Femur (tissue), 1 donor: ENCODE data around the gene CBX5.
"Not testable (repeated sequence)": the region's sequence is repeated elsewhere in the genome, so short reads cannot be mapped to it uniquely, and the experiment has no call there.

ENCODE experiments used
- DNase-seq: peaks from one replicate; pipeline ENCODE4 v3.0.0-alpha.2; 2017

The CBX5 gene

DNA sequence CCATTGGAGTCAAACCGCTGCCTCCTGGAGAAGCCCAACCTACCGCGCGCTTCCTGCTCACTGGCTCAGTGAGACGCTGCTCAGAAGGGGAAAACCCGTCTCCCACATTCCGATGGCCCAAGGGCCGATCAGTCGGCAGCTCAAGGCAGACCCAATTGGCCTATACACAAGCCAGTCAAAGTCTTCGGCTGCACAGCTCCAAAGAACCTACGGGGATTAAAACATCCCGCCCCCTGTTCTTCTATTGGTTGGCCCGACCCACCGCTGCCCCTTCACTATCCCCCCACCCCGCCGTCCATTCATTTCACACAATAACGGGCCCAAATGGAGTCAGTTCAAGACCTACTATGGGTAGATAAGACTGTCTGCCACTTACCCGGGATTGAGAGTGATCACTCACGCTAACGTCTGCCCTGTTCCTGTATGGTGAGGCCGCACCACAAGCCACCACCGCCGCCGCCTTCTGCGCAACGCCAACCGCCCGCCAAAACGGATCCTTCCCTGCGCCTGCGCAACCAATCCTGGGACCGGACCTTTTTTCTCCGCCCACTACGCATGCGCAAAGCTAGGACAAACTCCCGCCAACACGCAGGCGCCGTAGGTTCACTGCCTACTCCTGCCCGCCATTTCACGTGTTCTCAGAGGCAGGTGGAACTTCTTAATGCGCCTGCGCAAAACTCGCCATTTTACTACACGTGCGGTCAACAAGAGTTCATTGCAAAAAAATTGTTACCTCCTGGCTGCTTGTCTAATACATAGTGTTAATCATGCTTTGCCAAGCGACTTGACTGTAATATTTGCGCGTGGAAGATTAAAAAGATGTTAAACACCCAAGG, at the start of gene CBX5:
CBX5 (minus strand) TSS at position 491 of the 836 bp plus-strand sequence. CDS start 22,472 bp downstream, outside the sequence.
- peak; percentile 100 for DNase-seq

DNA sequence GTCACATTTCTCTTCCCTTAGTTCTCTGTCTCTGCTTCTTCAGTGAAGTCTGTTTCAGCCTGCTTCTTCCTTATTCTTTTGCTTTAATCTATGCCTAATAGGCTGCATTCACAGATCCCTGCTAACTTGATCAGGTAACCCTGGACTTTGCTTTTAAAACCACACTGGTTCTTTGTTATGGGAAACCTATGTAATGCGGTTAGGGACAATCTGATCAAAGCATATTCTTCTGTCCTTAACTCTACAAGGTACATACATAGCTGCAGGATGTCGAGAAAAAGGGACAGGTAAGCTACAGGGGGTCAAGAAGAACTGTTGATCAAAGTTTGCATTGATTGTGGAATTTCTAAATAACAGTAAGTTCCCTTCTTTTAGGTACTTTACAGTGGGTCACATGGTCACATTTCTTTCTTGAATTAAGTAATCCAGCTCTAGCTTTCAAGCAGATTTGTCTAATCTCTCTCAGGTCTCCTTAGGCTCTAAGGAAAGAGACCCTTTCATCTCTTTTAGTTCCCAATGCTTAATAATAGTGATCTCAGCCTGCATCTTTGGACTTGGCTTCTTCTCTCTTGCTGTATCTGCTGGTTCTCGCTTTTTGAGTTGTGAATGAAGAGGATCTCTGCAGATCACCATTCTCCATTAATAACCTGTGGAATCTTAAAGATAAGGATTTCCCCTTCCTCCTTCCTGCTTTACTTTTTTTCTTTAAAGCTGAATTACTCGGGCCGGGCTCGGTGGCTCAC, 48.8 kb upstream of the CBX5 start:
- no peak for DNase-seq

DNA sequence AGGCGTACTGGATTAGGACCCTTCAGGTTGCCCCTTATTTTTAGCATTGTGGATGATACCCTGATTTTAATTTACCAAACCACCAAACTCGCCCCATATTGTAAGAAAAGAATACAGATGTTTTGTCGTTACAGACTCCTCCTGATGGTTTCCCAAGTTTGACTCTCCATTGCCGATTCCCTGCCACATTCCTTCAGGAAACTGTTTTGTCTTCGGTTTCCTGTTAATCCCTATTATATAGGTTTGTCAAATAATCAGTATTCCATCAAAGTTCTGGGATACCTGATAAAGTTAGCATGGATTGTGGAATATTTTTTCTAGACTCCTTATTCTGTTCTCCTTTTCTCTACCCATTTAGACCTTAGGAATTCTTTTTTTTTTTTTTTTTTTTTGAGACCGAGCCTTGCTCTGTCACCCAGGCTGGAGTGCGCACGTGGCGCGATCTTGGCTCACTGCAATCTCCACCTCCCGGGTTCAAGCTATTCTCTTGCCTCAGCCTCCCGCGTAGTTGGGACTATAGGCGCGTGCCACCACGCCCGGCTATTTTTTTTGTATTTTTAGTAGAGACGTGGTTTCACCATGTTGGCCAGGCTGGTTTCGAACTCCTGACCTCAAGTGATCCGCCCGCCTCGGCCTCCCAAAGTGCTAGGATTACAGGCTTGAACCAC, 45.7 kb upstream of the CBX5 start:
- DNase-seq: not testable (repeated sequence)

DNA sequence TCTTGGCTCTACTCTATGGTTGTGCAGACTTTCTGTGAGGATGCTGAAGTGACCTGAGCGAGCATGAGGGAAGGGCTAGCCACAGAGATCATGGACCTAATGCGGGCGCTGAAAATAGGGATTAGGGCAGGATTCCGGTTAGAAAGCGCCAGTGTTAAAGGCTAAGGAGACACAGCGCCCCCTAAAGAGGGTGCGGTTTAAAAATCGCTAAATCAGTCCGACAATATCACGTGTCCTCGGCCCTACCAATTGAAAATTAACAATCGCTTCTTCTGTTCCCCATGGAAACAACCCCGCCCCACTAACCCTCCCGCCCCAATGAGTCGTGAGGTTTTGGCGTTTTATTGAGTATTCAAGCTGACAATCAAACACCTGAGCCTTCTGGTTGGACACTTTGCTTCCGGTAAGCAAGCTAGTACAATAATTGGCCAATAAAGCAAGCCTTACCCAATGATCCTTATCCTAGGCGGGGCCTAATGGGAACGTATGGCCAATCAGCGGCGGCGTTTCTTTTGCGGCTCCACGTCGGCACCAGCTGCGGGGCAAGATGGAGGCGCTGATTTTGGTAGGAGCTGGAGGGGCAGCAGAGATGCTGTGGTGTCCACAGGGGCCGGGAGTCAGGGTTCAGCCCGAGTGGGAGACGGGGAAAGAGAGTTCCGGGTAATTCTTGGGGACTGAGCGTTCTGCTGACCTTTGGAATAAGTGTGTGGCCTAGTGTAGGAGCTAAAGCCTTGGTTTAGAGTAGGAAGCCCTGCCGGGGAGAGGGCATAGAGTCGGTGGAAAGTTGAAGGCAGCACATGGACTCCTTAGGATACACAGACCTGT, 44.9 kb upstream of the CBX5 start, which contains the start of gene COPZ1:
COPZ1 (plus strand) TSS at position 515 of the 825 bp plus-strand sequence; CDS start at position 548, 33 bp downstream.
- DNase-seq: peak; percentile 99

DNA sequence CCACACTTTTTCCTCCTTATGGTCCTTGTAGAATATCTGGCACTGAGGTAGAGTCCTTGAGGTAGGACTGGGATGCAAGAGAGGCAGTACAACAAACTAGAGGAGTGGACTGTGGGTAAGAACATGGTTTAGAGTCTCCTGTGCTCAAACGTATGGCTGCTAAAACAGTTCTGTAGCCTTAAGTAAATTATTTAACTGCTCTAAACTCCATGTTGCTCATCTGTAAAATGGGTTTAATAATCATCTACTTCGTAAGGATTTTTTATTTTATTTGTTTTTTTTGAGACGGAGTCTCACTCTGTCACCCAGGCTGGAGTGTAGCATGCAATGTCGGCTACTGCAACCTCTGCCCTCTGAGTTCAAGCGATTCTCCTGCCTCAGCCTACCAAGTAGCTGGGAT, 41.4 kb upstream of the CBX5 start:
- no peak for DNase-seq

DNA sequence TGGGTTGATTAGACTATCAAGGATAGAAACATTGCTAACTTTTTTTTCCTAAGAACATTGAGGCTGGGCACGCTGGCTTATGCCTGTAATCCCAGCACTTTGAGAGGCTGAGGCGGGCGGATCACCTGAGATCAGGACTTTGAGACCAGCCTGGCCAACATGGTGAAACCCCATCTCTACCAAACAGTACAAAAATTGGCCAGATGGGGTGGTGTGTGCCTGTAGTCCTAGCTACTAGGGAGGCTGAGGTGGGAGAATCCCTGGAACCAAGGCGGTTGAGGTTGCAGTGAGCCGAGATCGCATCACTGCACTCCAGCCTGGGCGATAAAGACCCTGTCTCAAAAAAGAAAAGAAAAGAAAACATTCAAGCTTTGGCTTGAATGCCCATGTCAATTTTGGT, 32.4 kb upstream of the CBX5 start:
- not testable (repeated sequence) for DNase-seq

DNA sequence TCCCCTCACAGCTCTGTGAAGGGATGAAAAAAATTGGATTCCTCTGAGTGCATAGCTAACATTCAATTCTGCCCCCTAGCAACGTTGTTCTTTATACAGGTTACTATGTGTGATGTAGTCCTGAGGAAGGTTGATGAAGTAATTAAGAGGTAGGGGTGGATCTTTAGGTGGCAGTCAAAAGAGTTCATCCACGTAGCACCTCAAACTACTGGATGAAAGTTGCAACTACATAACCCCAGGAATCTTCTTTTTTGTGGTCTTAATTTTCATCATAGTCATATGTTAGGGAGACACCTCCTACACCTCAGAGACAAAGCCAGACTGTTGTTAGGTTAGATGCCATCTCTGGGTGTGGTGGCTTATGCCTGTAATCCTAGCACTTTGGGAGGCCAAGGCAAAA, 31.1 kb upstream of the CBX5 start:
- DNase-seq: no peak

DNA sequence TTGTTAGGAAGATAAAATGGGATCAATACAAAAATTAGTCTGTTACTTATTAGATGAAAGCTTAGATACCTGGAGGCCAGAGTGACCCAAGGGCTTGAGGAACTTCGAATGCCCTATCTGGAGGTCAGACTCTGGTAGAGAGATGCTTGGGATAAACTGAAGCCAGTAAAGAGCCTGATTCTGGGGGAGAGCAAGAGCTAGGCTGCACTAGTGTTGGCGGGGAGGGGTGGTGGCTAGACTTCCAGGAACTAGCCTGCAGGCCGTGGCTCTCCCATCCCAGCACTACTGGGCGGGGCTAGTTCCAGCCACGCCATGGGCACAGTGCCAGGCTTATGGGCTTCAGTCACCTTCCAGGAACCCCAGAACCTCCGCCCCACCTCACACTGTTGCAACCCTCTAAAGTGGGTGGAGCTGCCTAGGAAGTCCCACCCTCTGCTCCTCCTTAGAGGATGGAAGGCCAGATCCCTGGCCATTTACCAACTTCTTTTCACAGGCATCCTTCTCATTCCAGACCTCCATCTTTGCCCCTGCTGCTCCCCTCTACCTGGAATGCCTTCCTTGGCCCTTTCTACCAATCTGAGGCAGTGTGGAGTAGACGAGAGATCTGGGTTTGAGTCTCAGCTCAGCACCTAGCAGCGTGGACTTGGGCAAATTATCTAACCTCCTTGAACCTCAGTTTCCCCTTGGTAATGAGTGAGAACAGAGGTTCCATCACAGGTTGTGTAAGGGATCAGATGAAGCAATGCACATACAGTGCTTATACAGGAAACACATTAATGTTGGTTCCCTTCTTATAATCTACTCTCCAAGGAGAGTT, 27.2 kb upstream of the CBX5 start:
- peak; percentile 83 for DNase-seq

DNA sequence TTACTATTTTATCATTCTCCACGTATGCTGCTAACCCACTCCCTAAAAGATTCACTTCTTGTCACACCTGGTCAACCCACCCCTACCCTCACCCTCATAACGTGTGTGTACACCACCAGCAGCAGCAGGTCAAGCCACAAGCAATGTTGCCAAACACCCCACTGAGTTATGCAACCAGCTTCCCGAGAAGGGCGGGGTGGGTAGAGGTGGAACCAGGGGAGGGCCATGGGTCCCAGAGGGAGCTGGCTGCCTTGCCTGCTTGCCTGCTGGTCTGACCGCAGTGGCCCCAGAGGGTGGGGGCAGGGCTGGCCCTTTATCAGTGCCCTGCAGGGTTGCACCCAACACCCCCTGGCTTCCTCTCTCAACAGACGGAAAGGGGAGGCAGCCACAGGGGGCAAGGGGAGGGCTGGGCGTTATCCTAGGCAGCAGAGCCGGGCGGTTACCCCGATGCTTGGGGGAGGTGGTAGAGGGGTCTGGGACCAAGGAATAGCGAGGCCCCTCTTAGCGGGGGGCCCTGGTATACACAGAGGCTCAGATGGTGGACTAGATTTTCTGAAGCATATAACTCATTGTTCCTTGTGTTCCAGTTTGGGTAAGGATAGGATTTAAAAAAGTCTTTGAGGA, 24.4 kb upstream of the CBX5 start:
- peak; percentile 83 for DNase-seq

DNA sequence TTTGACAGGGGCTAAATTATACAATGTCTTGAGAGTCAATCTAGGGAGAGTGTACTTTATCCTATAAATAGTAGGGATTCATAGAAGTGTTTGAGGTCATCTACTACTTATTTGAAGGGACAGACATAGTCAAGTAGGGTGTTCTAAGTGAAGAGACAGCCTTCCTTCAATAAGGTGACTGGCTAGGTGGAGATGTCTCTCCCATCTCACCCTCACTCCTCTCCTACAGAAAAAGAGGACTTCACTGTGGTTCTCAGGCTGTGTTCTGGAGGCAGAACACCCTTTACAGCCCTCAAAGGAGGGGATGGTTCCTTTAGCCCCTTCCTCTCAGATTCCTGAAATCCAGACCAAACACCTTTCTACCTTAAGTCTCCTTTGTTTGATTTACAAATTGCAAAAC, 23.7 kb upstream of the CBX5 start:
- no peak for DNase-seq

DNA sequence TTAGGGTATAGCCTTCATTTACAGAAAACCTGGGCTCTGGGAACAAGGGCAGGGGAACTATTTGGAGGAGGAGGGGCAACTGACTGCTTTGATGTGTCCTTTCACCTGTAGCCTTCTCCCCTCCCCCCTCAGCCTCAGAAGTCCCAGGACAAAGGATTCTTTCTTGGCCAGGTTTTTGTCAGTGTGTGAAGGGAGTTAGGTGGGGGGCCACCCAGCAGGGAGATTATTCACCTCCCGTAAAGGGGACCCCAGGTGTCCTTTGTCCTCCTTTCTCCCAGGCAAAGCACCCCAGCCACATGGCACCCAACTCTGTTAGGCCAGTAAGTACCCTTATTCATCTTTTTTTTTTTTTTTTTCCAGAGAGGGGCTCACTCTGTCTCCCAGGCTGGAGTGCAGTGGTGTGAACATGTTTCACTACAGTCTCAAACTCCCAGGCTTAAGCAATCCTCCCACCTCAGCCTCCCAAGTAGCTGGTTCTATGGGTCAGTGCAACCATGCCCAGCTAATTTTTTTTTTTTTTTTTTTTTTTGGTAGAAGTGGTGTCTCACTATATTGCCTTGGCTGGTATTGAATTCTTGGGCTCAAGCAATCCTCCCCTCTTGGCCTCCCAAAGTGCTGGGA, 21.6 kb upstream of the CBX5 start:
- DNase-seq: no peak

DNA sequence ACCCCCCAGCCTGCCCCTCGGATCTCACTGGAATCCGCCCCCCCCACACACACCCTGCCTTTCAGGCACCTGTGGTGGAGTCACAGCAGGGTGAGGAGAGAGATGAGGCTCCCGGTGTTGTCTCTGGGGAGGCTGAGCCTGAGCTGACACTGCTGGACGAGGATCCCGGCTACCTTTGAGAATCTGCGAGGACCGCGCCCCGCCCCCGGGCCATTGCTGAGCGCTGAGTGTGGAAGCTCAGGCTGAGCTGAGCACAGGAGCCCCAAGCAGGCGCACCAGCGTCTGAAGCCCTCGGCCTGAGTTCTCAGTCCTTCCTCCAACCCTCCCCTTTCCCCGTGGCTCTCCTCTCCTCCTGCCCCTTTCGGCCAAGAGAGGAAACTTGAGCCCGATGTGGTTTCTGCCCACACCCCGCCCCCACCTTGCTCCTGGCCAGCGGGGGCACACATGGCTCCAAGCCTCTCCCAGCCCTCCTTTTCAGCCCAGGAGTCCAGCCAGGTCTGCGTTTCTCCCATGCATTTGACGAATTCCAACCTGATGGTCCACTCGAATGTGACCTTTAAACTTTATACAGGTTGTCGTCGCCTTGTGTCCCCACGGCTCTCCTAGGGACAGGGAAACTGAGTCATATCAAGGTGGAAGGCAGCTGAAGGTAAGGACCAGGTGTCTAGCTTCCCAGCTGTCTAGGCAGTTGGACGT, 21.0 kb upstream of the CBX5 start, which contains the start of gene NFE2:
NFE2 (minus strand) TSS at position 284 of the 696 bp plus-strand sequence. CDS start 5,767 bp downstream, outside the sequence.
- peak; percentile 74 for DNase-seq

DNA sequence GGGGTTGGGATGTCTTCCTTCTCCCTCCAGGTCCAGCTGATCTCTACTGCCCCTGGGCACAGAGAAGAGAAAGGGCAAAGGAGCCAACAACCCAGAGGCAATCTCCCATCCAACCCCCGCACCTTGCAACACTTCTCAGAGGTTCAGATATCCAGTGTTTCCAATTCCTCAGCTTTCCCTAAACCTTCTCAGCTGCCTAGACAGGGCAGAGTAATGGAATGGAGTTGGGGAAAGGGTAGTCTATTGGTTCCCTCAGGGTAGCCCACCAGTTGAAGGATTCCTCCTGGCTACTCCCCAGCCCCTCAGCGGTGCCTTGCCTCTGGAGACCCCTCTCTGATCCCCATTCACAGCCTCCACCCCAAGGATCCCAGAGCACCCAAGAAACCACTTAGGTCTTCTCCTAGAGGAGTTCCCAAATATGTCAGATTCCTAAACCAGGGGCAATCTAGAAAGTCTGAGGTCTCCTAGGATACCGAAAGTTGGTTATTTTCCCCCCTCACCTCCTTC, 20.4 kb upstream of the CBX5 start:
- DNase-seq: no peak

DNA sequence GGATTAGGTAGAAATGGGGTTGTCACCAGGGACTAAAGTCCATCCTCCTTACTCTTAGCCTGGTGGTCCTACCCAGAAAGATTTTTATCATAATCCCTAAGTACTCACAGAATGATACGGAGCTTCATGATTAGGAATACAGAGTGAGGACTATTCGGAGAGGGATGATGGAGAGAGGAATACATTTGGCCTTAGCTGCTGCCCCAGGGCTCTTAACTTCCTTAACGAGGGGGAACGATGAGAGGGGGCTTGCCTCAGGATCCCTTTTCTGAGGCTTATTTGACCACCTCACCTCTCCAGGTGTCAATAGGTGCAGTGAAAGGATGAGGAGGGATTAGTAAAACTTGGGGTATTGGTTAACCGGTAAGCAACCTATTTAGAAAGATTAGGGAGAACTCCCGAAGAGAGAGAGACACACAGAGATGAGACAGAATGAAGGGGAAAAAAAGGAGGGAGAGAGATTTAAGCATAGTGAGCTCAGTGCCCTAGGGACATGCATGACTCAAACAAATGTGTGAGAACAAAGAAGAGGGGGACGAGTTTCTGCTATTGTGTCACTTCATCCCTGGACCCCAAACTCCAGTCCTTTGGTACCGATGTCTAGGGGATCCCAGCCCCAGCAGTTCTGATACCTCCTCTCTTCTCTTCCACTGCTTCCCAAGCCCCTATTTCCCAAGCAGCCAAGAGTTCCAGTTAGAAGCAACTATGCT, 19.7 kb upstream of the CBX5 start:
- DNase-seq: no peak

DNA sequence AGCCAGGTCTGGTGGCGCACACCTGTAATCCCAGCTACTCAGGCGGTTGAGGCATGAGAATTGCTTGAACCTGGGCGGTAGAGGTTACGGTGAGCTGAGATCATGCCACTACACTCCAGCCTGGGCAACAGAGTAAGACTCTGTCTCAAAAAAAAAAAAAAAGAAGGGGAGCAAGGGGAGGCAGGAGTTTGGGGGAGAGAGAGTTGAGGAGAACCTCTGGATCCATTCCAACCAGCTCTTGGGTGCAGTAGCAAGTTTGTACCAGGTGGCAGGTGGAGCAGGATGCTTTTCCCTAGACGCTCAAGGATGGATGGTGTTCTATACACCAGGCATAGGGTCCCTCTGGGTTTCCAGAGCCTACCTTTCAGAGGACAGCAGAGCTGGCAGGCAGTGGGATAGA, 19.0 kb upstream of the CBX5 start:
- DNase-seq: no peak

DNA sequence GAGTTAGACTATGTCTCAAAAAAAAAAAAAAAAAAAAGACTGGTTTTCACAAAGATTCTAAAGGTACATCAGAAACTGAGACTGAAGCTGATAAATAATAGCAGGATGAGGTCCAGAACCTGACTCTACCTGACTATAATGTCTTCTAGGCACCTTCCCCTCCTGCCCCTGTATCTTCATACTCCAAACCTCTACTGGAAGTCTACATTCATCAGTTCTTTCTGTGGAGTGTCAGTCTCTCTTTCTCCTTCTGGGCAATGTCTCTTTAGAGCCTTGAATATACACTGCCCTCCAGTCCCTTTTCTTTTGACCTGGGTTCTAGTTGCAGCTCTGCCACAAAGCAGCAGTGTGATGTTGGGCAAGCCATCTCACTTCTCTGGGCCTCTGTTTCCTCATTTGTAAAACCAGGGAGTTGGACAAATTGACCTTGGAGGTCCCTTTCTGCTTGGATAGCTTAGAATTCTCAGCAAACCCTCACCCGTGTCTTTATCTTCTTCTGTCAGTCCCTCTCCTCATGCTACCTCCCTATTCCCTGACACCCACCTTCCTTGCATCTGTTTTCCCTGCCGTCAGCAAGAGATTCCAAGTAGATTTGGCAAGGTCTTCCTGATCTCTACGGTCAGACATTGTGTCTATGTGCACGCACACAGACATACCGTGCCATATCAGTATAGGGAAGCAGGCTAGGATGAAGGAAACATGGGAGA, 16.6 kb upstream of the CBX5 start:
- no peak for DNase-seq

DNA sequence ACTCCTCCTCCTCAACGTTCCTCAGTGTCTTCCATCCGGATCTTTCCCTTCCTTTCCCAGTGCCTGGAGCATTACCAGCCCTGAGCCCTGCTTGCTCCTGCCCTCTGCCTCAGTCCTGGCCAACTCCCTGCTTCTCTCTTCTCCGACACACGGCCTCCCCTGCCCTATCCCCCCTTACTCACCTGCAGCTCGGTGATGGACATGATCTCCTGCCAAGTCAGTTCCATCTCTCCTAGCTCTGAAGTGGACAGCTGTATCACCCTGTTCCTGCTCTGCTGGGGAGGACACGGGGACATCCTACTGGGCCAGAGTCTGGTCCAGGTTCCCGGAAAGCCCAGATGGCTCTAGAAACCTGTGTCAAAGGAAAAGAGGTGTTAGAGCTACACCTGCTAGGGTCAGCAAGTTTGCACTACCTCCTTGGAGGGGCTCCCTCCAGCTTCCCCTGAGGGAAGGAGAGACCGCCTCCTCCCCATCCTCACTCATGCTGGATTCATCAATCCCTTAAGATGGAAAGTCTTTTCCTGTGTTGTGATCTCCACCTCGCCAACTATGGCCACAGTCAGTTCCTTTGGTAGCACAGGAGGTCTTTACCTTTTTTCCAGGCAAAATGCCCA, 15.1 kb upstream of the CBX5 start:
- DNase-seq: no peak
